AG09319 (cell line): Measurements from ENCODE around the gene SETD9.

Source experiments
- DNase-seq: peaks from one replicate; pipeline ENCODE4 v3.0.0-alpha.2; 2010; ENCODE audit warnings: low read depth; ENCODE audit errors: extremely low read depth
- CTCF ChIP-seq: IDR thresholded peaks from 2 replicates; pipeline ENCODE4 v1.5.1; 2011; ENCODE audit warnings: low read depth, mild to moderate bottlenecking, inconsistent platforms, low read length, moderate library complexity

SETD9 gene

GRCh38 chr5:56909294-56910209 is at the start of gene SETD9:
Gene SETD9, plus strand, starts transcription at chr5:56909596. Its CDS starts 50 bp downstream, at chr5:56909646.
- TF ChIP-seq CTCF = no peak
- DNase-seq = peak; percentile 94

- DNase-seq = no peak
Measured at GRCh38 chr5:56861893-56862485, 47.4 kb upstream of the SETD9 start.

GRCh38 chr5:56862909-56863308 is 46.5 kb upstream of the SETD9 start:
- no peak for TF ChIP-seq CTCF

More at GRCh38 chr5:56861893-56862485, 47.4 kb upstream of the SETD9 start:
- no peak for TF ChIP-seq CTCF

GRCh38 chr5:56871777-56872176 is 37.6 kb upstream of the SETD9 start:
- DNase-seq = no peak
- TF ChIP-seq CTCF = no peak

More at GRCh38 chr5:56862909-56863308, 46.5 kb upstream of the SETD9 start:
- no peak for DNase-seq

- no peak for TF ChIP-seq CTCF
- no peak for DNase-seq
Measured at GRCh38 chr5:56873056-56873455, 36.3 kb upstream of the SETD9 start.

- no peak for DNase-seq
- no peak for TF ChIP-seq CTCF
Measured at GRCh38 chr5:56876327-56876726, 33.1 kb upstream of the SETD9 start.

- DNase-seq = no peak
- no peak for TF ChIP-seq CTCF
Measured at GRCh38 chr5:56881571-56881970, 27.8 kb upstream of the SETD9 start.
